DOHH2 (cell line): ENCODE measurements around the gene MOB2.

Experiments
- EZH2phosphoT487 ChIP-seq: fragments of 200-600 bp; sonication (generic); IDR thresholded peaks from 2 replicates; pipeline ENCODE4 v1.6.1; 2017; ENCODE audit warnings: borderline replicate concordance, mild to moderate bottlenecking, antibody characterized with exemption, low read length, moderate library complexity, mixed read lengths
- TF ChIP-seq, protein P1 (sequence below): fragments of 200-600 bp; sonication (generic); IDR thresholded peaks from one replicate; pipeline ENCODE4 v1.5.1; 2014; ENCODE audit warnings: antibody characterized with exemption, mild to moderate bottlenecking, low read depth, low read length; ENCODE audit not compliant: poor library complexity, severe bottlenecking

DNA sequence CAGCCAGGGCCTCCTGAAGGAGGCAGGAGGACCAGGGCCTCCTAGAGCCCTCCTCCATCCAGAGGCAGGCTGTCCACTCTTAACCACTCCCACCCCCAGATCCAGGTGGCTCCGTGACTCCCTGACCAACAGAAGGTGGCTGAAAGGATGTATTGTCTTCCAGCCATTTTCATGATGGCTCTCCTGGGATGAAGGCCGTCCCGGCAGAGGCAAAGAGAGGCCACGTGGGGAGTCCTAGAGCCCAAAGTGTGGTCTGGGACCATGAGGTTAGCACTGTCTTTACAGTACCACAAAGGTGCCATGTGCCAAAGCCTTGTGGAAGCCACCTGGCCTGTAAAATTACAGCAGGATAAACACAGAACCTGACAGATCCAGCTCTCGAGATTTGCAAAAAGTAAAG, 43.2 kb upstream of the MOB2 start:
- TF ChIP-seq, protein P1, sequence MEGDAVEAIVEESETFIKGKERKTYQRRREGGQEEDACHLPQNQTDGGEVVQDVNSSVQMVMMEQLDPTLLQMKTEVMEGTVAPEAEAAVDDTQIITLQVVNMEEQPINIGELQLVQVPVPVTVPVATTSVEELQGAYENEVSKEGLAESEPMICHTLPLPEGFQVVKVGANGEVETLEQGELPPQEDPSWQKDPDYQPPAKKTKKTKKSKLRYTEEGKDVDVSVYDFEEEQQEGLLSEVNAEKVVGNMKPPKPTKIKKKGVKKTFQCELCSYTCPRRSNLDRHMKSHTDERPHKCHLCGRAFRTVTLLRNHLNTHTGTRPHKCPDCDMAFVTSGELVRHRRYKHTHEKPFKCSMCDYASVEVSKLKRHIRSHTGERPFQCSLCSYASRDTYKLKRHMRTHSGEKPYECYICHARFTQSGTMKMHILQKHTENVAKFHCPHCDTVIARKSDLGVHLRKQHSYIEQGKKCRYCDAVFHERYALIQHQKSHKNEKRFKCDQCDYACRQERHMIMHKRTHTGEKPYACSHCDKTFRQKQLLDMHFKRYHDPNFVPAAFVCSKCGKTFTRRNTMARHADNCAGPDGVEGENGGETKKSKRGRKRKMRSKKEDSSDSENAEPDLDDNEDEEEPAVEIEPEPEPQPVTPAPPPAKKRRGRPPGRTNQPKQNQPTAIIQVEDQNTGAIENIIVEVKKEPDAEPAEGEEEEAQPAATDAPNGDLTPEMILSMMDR: no peak
- no peak for TF ChIP-seq EZH2phosphoT487
